ENCODE results near the gene MBLAC1.

DNA sequence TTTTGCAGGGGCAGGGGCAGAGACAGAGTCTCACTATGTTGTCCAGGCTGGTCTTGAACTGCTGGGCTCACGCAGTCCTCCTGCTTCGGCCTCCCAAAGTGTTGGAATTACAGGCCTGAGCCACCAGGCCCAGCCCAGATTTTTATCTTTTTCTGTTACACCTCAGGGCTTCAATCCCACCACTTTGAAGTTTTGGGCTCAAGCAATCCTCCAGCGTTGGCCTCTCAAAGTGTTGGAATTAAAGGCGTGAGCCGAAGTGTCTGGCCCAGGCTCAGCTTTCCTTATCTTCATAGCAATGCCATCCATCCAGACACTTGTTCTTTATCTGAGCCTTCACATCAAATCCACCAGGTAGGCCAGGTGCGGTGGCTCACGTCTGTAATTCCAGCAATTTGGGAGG lies 11.7 kb upstream of the MBLAC1 start:
- TF ChIP-seq, protein P1, sequence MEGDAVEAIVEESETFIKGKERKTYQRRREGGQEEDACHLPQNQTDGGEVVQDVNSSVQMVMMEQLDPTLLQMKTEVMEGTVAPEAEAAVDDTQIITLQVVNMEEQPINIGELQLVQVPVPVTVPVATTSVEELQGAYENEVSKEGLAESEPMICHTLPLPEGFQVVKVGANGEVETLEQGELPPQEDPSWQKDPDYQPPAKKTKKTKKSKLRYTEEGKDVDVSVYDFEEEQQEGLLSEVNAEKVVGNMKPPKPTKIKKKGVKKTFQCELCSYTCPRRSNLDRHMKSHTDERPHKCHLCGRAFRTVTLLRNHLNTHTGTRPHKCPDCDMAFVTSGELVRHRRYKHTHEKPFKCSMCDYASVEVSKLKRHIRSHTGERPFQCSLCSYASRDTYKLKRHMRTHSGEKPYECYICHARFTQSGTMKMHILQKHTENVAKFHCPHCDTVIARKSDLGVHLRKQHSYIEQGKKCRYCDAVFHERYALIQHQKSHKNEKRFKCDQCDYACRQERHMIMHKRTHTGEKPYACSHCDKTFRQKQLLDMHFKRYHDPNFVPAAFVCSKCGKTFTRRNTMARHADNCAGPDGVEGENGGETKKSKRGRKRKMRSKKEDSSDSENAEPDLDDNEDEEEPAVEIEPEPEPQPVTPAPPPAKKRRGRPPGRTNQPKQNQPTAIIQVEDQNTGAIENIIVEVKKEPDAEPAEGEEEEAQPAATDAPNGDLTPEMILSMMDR (IDR thresholded peaks at IDR 0.05; ENCODE audit: low read length): no peak
- no peak for TF ChIP-seq EZH2 (IDR thresholded peaks at IDR 0.05; ENCODE audit: borderline replicate concordance, low read length)
